Heart right ventricle (tissue), 16 donors: ENCODE measurements around the gene CARD9. TPM values are rescaled to one million over a fixed set of nuclear protein-coding genes. Genes with fewer than 3 reads are reported as not detected.
"Not testable (repeated sequence)": the region's sequence is repeated elsewhere in the genome, so short reads cannot be mapped to it uniquely, and the experiment has no call there.

Experiments
- ATAC-seq, 8 donors: fragments of 200-7000 bp; cut with Tn5 transposase; one replicate each; pipeline ENCODE4 v1.9.1; 2020; ENCODE audit warnings: mild to moderate bottlenecking in 8 of 8, moderate library complexity in 8 of 8, moderate number of reproducible peaks in 1 of 8
- DNase-seq, 2 donors: peaks; one replicate each; pipeline ENCODE4 v3.0.0-alpha.2; 2020
- H3K27ac ChIP-seq, 10 donors: fragments of 200-600 bp; sonication (generic) in 2 of 10; one replicate each; pipeline versions ENCODE4 v1.5.0 to v1.8.0; 2020 to 2022; ENCODE audit warnings: mild to moderate bottlenecking in 3 of 10
- H3K27me3 ChIP-seq, 7 donors: fragments of 200-600 bp; one replicate each; pipeline ENCODE4 v1.8.0; 2021 to 2022; ENCODE audit warnings: mild to moderate bottlenecking in 2 of 7
- H3K36me3 ChIP-seq, 9 donors: fragments of 200-600 bp; sonication (generic) in 1 of 9; one replicate each; pipeline versions ENCODE4 v1.5.0 to v1.8.0; 2020 to 2022; ENCODE audit warnings: mild to moderate bottlenecking in 2 of 9
- H3K4me1 ChIP-seq, 9 donors: fragments of 200-600 bp; sonication (generic) in 1 of 9; one replicate each; pipeline versions ENCODE4 v1.5.0 to v1.8.0; 2020 to 2022; ENCODE audit warnings: mild to moderate bottlenecking in 4 of 9
- H3K4me3 ChIP-seq, 10 donors: fragments of 200-600 bp; sonication (generic) in 2 of 10; one replicate each; pipeline versions ENCODE4 v1.5.0 to v1.8.0; 2020 to 2022; ENCODE audit warnings: mild to moderate bottlenecking in 7 of 10, moderate library complexity in 2 of 10
- H3K9me3 ChIP-seq, 11 donors: fragments of 200-600 bp in 10 of 11; sonication (generic) in 2 of 11; one replicate each; pipeline versions ENCODE4 v1.5.0 to v1.8.0; 2013 to 2022; ENCODE audit warnings: mild to moderate bottlenecking in 2 of 11, control low read depth in 1 of 11, moderate library complexity in 1 of 11
- WGBS, 2 donors: extraction: QIAGEN DNeasy Blood & Tissue Kit; methylation state at CpG; one replicate each; pipeline ENCODE4 v1.1.7; 2013; ENCODE audit warnings: inconsistent platforms in 1 of 2; 5-methylcytosine and 5-hydroxymethylcytosine counted together
- intact Hi-C, 10 donors: fragments of 100-400 bp; cut with DNase I; formaldehyde crosslinking; loops; one replicate each; pipeline versions ENCODE4 v1.11.1 to v1.14.2; 2022
- polyA plus RNA-seq, 2 donors: library from polyadenylated mRNA; stranded (reverse); fragments of 200-250 nt; gene quantifications; one replicate each; pipeline ENCODE4 v1.2.3, GENCODE V29; 2013
- total RNA-seq, 10 donors: library from RNA; stranded (reverse); fragmentation: NEBNext Ultra II Directional in 3 of 10; extraction: Animal tissue kit (Norgen Biotek cat#: 25700) in 3 of 10; gene quantifications; one replicate each; pipeline versions ENCODE4 v1.2.1 to v1.2.4, GENCODE V29; 2021 to 2023
- TF ChIP-seq, protein P1 (sequence below), 9 donors: fragments of 200-600 bp; sonication (generic) in 2 of 9; IDR thresholded peaks; one replicate each; pipeline versions ENCODE4 v1.5.0 to v1.8.0; 2021 to 2022; ENCODE audit warnings: antibody characterized with exemption in 9 of 9, mild to moderate bottlenecking in 5 of 9, moderate library complexity in 1 of 9
- donor health status: Arrhythmogenic right ventricular cardiomyopathy.
- donor health status: ischemic (EF 13 %, LVEDD 7.1; RV severe dilation, severe dysfunction).
- donor health status: healthy with polysubstance abuse.
- donor health status: DM: no; HTN: yes; CAD: no.
- donor health status: DM: no; HTN: no; CAD: no.
- donor health status: ischemic (EF 25% LVEDD 6.9; RV normal size, moderate dysfunction).
- donor health status: ischemic (EF 25% LVEDD 5.7; RV mildly dilated, moderate dysfunction).
- donor health status: healthy.
- donor health status: DM: yes; HTN: yes; CAD: no.
- donor health status: Ischemic cardiomyopathy.
- donor health status: ischemic (EF 35%, LVEDD 5.7; RV mildly dilated, moderate dysfunction).
- donor health status: nonischemic (EF 11% LVEDD 7.7; RV severe dilation, severe dysfunction).
- donor health status: DM: yes; HTN: yes; CAD: no.
- donor health status: PGD.
- donor health status: ischemic (EF 29% LVEDD 5.4; RV normal size, mild dysfunction).
- donor health status: nonischemic (EF 23%, LVEDD 6.1; RV moderate dilation, normal function).

Gene CARD9
- total and polyA plus RNA-seq, 12 donors: 0.21 to 2.0 (median 1.1) TPM; not detected in 1

DNA sequence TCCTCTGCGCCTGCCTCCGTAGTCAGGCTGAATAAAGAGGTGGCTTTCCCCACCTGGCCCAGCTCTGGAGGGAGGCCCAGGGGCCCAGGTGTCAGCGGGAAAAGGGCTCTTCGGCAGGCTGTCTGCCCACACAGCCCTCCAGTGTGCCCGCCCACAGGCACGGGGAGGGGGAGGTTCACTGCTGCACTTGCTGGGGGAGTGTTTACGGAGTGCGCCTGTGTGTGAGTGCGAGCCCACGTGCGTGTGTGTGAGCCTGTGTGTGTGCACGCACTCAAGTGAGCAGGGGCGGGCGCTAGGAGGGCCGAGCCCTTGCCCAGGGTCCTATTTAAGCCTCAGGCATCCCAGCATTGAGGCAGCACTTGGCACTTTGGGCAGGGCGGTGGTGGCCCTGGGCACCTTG is 20.8 kb downstream of the CARD9 start:
- Histone ChIP-seq H3K4me1 (peaks cover 5 to 36% (median 22%) of the 10 kb centered on the region in 9 donors), H3K27me3 (no peaks in the 10 kb centered on the region), H3K36me3 (peaks cover 0 to 42% (median 0%) of the 10 kb centered on the region in 9 donors), H3K27ac (peak overlapping the region in 8 of 10 donors; percentile 22 to 90 (median 84)), H3K4me3 (peak overlapping the region in 5 of 10 donors; percentile 5 to 26 (median 19)), H3K9me3 (no peaks in the 10 kb centered on the region)
- no peak for DNase-seq
- WGBS, 2 donors: 83 to 84% methylated on average over 14 to 16 of the region's 16 CpGs
- ATAC-seq: peak in 2 of 8 donors; percentile 8 to 14
- TF ChIP-seq, protein P1, sequence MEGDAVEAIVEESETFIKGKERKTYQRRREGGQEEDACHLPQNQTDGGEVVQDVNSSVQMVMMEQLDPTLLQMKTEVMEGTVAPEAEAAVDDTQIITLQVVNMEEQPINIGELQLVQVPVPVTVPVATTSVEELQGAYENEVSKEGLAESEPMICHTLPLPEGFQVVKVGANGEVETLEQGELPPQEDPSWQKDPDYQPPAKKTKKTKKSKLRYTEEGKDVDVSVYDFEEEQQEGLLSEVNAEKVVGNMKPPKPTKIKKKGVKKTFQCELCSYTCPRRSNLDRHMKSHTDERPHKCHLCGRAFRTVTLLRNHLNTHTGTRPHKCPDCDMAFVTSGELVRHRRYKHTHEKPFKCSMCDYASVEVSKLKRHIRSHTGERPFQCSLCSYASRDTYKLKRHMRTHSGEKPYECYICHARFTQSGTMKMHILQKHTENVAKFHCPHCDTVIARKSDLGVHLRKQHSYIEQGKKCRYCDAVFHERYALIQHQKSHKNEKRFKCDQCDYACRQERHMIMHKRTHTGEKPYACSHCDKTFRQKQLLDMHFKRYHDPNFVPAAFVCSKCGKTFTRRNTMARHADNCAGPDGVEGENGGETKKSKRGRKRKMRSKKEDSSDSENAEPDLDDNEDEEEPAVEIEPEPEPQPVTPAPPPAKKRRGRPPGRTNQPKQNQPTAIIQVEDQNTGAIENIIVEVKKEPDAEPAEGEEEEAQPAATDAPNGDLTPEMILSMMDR (IDR thresholded peaks at IDR 0.05): no peak
- intact Hi-C loops: no loop called here

DNA sequence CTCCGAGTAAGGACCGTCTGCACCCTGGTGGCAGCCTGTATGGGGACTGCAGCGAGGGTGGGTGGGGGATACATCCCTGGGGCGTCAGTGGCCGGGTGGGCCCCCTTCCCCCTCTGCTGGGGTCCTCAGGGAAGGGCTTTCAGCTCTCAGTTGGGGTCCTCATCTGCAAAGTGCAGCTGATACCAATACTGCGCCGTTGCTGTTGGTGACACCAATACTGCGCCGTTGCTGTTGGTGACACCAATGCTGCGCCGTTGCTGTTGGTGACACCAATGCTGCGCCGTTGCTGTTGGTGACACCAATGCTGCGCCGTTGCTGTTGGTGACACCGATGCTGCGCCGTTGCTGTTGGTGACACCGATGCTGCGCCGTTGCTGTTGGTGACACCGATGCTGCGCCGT is 21.6 kb downstream of the CARD9 start:
- H3K27ac ChIP-seq, H3K4me3 ChIP-seq, H3K9me3 ChIP-seq, DNase-seq, ATAC-seq, H3K27me3 ChIP-seq, intact Hi-C loops: not testable (repeated sequence)
- Histone ChIP-seq H3K4me1 (peaks cover 5 to 36% (median 23%) of the 10 kb centered on the region in 9 donors), H3K36me3 (peaks cover 0 to 35% (median 0%) of the 10 kb centered on the region in 9 donors)
- WGBS, 2 donors: 94 to 97% methylated on average over 13 to 21 of the region's 24 CpGs

DNA sequence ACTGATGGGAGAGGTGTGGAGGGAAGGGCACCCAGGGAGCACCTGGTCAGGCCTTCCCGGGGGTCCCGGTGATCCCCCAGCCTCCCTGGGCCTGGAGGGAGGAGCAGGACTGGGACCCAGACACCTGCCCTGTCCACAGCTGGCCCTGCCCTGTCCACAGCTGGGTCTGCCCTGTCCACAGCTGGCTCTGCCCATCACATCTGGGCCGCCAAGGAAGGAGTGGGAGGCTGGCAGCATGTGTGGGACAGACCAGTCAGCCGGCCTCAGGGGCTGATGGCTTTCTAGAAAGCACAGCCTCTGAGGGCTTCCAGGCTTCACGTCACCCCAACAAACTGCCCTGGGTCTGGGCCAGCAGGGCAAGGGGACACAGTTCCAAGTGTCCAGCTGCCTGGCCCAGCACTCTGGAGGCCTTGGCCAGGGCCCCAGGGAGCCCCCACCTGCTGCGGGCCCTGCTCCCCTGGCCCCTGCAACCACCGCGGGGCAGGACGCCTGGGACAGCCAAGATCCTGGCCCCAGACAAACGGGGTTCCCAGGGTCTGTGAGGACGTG is 22.1 kb downstream of the CARD9 start:
- 84 to 85% methylated on average over 11 of the region's 11 CpGs for WGBS, 2 donors
- Histone ChIP-seq H3K36me3 (peaks cover 0 to 30% (median 0%) of the 10 kb centered on the region in 9 donors), H3K4me1 (peaks cover 7 to 40% (median 28%) of the 10 kb centered on the region in 9 donors), H3K4me3 (no peak overlapping the region), H3K27ac (peak overlapping the region in 1 of 10 donors; percentile 31), H3K27me3 (no peaks in the 10 kb centered on the region), H3K9me3 (no peaks in the 10 kb centered on the region)
- no peak for ATAC-seq
- DNase-seq: no peak
- intact Hi-C loops: no loop called here
- TF ChIP-seq, protein P1 (IDR thresholded peaks at IDR 0.05): no peak

DNA sequence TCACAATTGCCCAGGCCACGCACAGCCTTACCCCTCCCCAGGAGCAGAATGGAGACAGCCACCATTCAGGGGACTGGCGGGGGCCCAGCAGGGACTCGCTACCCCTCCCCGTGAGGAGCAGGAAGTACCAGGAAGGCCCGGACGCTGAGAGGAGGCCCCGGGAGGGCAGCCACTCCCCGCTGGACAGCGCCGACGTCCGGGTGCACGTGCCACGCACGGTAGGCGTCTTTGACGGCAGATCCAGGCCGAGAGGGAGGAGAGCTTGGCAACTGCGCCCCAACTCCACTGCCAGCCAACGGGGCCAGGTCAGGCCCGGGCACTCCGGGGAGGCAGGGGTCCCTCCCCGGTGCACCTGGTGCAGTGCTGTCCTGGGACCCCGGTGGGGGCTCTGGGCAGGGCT is 23.9 kb downstream of the CARD9 start:
- 87 to 90% methylated on average over 24 of the region's 24 CpGs for WGBS, 2 donors
- TF ChIP-seq, protein P1 (IDR thresholded peaks at IDR 0.05): no peak
- Histone ChIP-seq H3K4me1 (peaks cover 19 to 45% (median 34%) of the 10 kb centered on the region in 9 donors), H3K27ac (no peak overlapping the region), H3K4me3 (no peak overlapping the region), H3K9me3 (no peaks in the 10 kb centered on the region), H3K36me3 (peaks cover 0 to 23% (median 0%) of the 10 kb centered on the region in 9 donors), H3K27me3 (no peaks in the 10 kb centered on the region)
- ATAC-seq: no peak
- no peak for DNase-seq
- intact Hi-C loops: loop anchor here in 1 of 10 donors (10.0 kb wide), 1 partner anchor 55 kb away; the partner anchor contains the start of gene SNAPC4

DNA sequence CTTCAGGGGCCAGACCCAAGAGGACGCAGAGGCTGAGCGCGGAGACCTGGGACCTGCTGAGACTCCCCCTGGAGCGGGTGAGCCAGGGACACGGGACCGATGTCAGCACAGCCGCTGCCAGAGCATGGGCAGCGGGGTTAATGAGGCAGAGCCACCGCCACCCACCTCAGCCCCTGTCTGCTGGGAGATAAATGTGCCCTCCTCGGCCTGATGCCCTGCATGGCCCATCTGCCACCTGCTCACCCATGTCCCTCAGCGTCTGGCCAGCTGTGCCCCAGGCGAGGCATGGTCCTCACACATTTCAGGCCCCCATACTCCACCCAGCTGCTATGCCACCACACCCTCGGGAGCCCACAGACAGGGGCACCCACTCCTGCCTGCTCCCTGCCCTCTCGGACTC is 24.8 kb downstream of the CARD9 start:
- TF ChIP-seq, protein P1 (IDR thresholded peaks at IDR 0.05): no peak
- H3K36me3 ChIP-seq: peaks cover 0 to 23% (median 0%) of the 10 kb centered on the region in 9 donors
- no peak overlapping the region for H3K4me3 ChIP-seq
- DNase-seq (no peak), ATAC-seq (no peak)
- H3K27me3 ChIP-seq: no peaks in the 10 kb centered on the region
- H3K9me3 ChIP-seq: no peaks in the 10 kb centered on the region
- peaks cover 13 to 39% (median 26%) of the 10 kb centered on the region in 9 donors for H3K4me1 ChIP-seq
- H3K27ac ChIP-seq: no peak overlapping the region
- intact Hi-C loops: loop anchor here in 1 of 10 donors (10.0 kb wide), 1 partner anchor 56 kb away; the partner anchor contains the start of gene SNAPC4
- WGBS, 2 donors: 93 to 95% methylated on average over 14 of the region's 14 CpGs
